Heart left ventricle (tissue), 16 donors: ENCODE measurements around the gene ATOSB. TPM values are rescaled to one million over a fixed set of nuclear protein-coding genes. Genes with fewer than 3 reads are reported as not detected.

Source experiments
- ATAC-seq, 4 donors: fragments of 200-7000 bp; cut with Tn5 transposase; one replicate each; pipeline ENCODE4 v1.9.1; 2020 to 2022; ENCODE audit warnings: moderate library complexity in 4 of 4, mild to moderate bottlenecking in 3 of 4, moderate number of reproducible peaks in 1 of 4
- DNase-seq, 5 donors: peaks; one replicate each; pipeline ENCODE4 v3.0.0-alpha.2; 2020
- H3K27ac ChIP-seq, 12 donors: fragments of 200-600 bp; sonication (generic) in 4 of 12; one replicate each; pipeline versions ENCODE4 v1.5.0 to v1.8.0; 2016 to 2022; ENCODE audit warnings: mild to moderate bottlenecking in 2 of 12
- H3K27me3 ChIP-seq, 9 donors: fragments of 200-600 bp; sonication (generic) in 2 of 9; one replicate each; pipeline versions ENCODE4 v1.5.1 to v1.8.0; 2016 to 2022; ENCODE audit warnings: mild to moderate bottlenecking in 3 of 9
- H3K36me3 ChIP-seq, 9 donors: fragments of 200-600 bp; sonication (generic) in 2 of 9; one replicate each; pipeline versions ENCODE4 v1.5.0 to v1.8.0; 2018 to 2022; ENCODE audit warnings: mild to moderate bottlenecking in 2 of 9
- H3K4me1 ChIP-seq, 12 donors: fragments of 200-600 bp; sonication (generic) in 4 of 12; one replicate each; pipeline versions ENCODE4 v1.5.0 to v1.8.0; 2016 to 2022; ENCODE audit warnings: mild to moderate bottlenecking in 3 of 12
- H3K4me3 ChIP-seq, 12 donors: fragments of 200-600 bp; sonication (generic) in 4 of 12; one replicate each; pipeline versions ENCODE4 v1.5.0 to v1.8.0; 2017 to 2022; ENCODE audit warnings: mild to moderate bottlenecking in 9 of 12, moderate library complexity in 4 of 12
- H3K9me3 ChIP-seq, 12 donors: fragments of 200-600 bp; sonication (generic) in 4 of 12; one replicate each; pipeline versions ENCODE4 v1.5.0 to v1.8.0; 2016 to 2022; ENCODE audit warnings: mild to moderate bottlenecking in 1 of 12
- POLR2A ChIP-seq, 2 donors: fragments of 450-650 bp; IDR thresholded peaks; one replicate each; pipeline ENCODE4 v1.6.1; 2017; ENCODE audit warnings: antibody characterized with exemption in 2 of 2, mild to moderate bottlenecking in 2 of 2, moderate library complexity in 2 of 2
- WGBS, 4 donors: extraction: QIAGEN DNeasy Blood & Tissue Kit in 2 of 4; methylation state at CpG; one replicate each; pipeline versions ENCODE4 v1.1.5 to v1.1.7; 2013 to 2018; 5-methylcytosine and 5-hydroxymethylcytosine counted together
- intact Hi-C, 10 donors: fragments of 100-400 bp; cut with DNase I; formaldehyde crosslinking; loops; one replicate each; pipeline versions ENCODE4 v1.11.1 to v1.14.2; 2022
- polyA plus RNA-seq, 2 donors: library from polyadenylated mRNA; stranded (reverse); fragments of 200-250 nt; gene quantifications; one replicate each; pipeline ENCODE4 v1.2.3, GENCODE V29; 2013
- total RNA-seq, 9 donors: library from RNA; depleted of rRNA in 2 of 9; stranded (reverse); fragments of >200 nt in 2 of 9; fragmentation: NEBNext Ultra II Directional in 3 of 9; extraction: Animal tissue kit (Norgen Biotek cat#: 25700) in 3 of 9; gene quantifications; one replicate each; pipeline versions ENCODE4 v1.1.0 to v1.2.4, GENCODE V29; 2016 to 2023
- TF ChIP-seq, protein P1 (sequence below), 12 donors: fragments of 200-600 bp; sonication (generic) in 4 of 12; IDR thresholded peaks; one replicate each; pipeline versions ENCODE4 v1.5.0 to v1.8.0; 2018 to 2022; ENCODE audit warnings: antibody characterized with exemption in 12 of 12, mild to moderate bottlenecking in 5 of 12
- donor health status: ischemic (EF 13 %, LVEDD 7.1; RV severe dilation, severe dysfunction).
- donor health status: healthy with polysubstance abuse.
- donor health status: DM: no; HTN: yes; CAD: no.
- donor health status: DM: no; HTN: no; CAD: no.
- donor health status: ischemic (EF 25% LVEDD 6.9; RV normal size, moderate dysfunction).
- donor health status: ischemic (EF 25% LVEDD 5.7; RV mildly dilated, moderate dysfunction).
- donor health status: healthy.
- donor health status: DM: yes; HTN: yes; CAD: no.
- donor health status: ischemic (EF 35%, LVEDD 5.7; RV mildly dilated, moderate dysfunction).
- donor health status: nonischemic (EF 11% LVEDD 7.7; RV severe dilation, severe dysfunction).
- donor health status: DM: yes; HTN: yes; CAD: no.
- donor health status: PGD.
- donor health status: ischemic (EF 29% LVEDD 5.4; RV normal size, mild dysfunction).
- donor health status: nonischemic (EF 23%, LVEDD 6.1; RV moderate dilation, normal function).

The ATOSB gene
- total and polyA plus RNA-seq, 11 donors = 15.9 to 43.3 (median 19.5) TPM

DNA sequence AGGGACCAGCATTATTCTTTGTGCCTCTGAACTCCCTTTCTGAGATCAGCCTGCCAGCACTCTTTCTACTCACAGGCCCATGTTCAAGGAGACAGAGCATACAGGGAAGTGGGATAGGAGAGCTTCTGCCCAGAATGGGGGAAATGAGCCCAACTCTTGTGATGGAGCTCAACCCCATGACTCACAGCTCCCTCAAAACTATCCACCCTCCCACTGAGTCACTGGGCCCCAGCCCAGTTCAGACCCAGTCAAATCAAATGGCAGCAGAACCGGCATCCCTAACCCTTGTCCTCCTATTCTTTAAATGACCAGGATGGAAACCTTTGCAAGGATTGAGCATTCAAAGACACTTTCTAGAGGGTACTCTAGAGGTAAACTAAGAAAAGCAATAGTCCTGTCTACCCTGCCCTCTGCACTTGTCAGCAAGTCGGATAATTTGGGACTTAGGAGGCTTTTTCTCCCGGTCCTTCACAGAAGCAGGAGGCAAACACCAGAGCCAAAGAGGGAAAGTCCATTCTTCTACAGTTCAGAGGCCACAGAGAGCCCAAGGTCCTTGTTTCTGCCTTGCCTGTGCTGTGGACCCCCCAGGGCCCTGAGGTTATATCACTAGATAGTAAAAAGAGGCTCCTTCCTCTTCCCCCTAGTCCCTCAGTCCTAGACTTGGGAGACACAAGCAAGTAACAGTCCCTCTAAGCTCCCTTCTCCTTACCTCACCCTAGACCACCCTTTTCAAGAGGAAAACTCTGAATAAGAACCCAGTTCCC is 3.2 kb downstream of the ATOSB start:
- 79 to 92% (median 86%) methylated on average over 3 of the region's 3 CpGs for WGBS, 4 donors
- peaks cover 3 to 67% (median 49%) of the 10 kb centered on the region in 12 donors for H3K4me1 ChIP-seq
- no peaks in the 10 kb centered on the region for H3K9me3 ChIP-seq

DNA sequence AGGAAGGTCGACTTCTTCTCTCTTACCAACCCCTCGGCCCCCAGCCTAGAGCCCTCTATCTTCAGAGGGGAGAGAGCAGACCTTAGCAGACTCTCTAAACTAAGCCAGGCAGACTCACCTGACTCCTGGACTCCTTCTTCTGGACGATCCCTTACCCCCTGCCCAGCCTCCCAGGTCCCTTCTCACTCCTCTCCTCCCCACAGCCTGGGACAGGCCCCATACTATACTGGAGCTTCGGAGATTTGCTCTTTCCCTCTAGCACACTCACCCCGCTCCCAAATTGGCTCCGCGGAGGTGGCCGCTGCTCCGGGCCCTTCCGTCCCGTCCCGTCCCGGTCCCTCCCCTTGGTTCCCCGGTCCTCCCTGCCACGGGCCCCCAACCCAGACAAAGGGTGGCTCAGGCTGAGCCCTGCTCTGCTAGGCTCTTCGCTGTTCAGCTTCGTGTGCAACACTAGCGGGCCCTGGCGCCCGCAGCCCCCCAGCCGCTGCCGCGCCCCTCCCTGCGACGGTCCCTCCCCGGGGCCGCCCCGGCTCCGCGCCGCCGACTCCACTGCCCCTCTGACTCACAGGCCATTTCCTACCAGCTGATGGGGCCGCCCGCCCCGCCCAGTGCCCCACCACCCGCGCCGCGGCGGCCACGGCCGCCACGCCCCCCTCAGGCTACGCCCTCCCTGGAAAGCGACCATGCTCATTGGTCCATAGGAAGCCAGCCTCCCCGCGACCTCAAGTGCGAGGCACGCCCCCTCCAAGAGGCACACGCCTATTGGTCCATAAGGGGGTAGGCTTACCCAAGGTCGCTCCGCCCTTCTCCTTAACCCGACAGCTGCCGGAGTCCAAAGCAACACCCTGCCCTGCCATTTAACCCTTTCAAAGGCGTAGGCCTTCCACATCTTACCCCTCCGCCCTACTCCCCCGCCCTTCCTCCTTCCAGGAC is 4.4 kb downstream of the ATOSB start:
- Histone ChIP-seq H3K9me3 (no peaks in the 10 kb centered on the region), H3K27me3 (no peaks in the 10 kb centered on the region), H3K36me3 (peaks cover 0 to 27% (median 23%) of the 10 kb centered on the region in 9 donors), H3K4me3 (peak overlapping the region; percentile 62 to 96 (median 88)), H3K27ac (peak overlapping the region; percentile 62 to 98 (median 92)), H3K4me1 (peaks cover 3 to 56% (median 46%) of the 10 kb centered on the region in 12 donors)
- DNase-seq = peak; percentile 98 to 99 (median 99)
- intact Hi-C loops = loop anchor here in 6 of 10 donors (5.0 to 10.0 kb wide), 5 partner anchors 54 to 626 kb away; partner anchors contain the start of gene UNC13B (in 2 of the 6)
- peak; percentile 75 to 87 (median 80) for ATAC-seq
- 1% methylated on average over 26 to 57 of the region's 57 CpGs for WGBS, 4 donors
- TF ChIP-seq POLR2A (IDR thresholded peaks at IDR 0.05) = peak; percentile 39 to 87
- TF ChIP-seq, protein P1, sequence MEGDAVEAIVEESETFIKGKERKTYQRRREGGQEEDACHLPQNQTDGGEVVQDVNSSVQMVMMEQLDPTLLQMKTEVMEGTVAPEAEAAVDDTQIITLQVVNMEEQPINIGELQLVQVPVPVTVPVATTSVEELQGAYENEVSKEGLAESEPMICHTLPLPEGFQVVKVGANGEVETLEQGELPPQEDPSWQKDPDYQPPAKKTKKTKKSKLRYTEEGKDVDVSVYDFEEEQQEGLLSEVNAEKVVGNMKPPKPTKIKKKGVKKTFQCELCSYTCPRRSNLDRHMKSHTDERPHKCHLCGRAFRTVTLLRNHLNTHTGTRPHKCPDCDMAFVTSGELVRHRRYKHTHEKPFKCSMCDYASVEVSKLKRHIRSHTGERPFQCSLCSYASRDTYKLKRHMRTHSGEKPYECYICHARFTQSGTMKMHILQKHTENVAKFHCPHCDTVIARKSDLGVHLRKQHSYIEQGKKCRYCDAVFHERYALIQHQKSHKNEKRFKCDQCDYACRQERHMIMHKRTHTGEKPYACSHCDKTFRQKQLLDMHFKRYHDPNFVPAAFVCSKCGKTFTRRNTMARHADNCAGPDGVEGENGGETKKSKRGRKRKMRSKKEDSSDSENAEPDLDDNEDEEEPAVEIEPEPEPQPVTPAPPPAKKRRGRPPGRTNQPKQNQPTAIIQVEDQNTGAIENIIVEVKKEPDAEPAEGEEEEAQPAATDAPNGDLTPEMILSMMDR (IDR thresholded peaks at IDR 0.05) = no peak

More for the DNA sequence above, 3.2 kb downstream of the ATOSB start:
- Histone ChIP-seq H3K4me3 (peak overlapping the region in 4 of 12 donors; percentile 62 to 90 (median 84)), H3K27me3 (no peaks in the 10 kb centered on the region), H3K27ac (peak overlapping the region in 11 of 12 donors; percentile 71 to 98 (median 86)), H3K36me3 (peaks cover 0 to 15% (median 11%) of the 10 kb centered on the region in 9 donors)
- TF ChIP-seq, protein P1 (IDR thresholded peaks at IDR 0.05) = no peak
- no peak for TF ChIP-seq POLR2A (IDR thresholded peaks at IDR 0.05)
- intact Hi-C loops = loop anchor here in 6 of 10 donors (5.0 to 10.0 kb wide), 5 partner anchors 52 to 625 kb away; partner anchors contain the start of gene UNC13B (in 2 of the 6)
- DNase-seq = peak in 2 of 5 donors; percentile 46 to 59
- no peak for ATAC-seq

DNA sequence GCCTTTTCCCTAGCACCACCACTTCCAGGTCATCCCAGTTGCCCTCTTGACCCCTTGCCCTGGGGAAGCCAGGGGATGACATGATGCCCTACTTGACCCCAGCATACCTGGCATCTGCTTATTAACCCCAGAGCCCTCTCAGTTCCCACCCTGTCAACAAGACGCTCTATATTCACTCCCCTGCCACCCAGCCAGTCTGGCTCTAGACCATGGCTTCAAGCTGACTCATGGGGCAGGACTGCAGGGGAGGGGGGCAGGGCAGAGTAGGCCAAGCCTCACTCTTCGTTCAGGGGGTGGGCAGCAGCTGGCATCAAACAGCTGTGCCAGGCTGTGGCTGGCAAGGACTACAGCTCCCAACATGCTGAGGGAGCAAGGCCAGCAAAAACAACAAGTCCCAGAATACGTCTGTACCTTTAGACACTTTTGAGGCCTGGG is 5.3 kb downstream of the ATOSB start:
- peaks cover 3 to 56% (median 46%) of the 10 kb centered on the region in 12 donors for H3K4me1 ChIP-seq
- intact Hi-C loops = loop anchor here in 6 of 10 donors (5.0 to 10.0 kb wide), 5 partner anchors 54 to 627 kb away; partner anchors contain the start of gene UNC13B (in 2 of the 6)
- peaks cover 0 to 36% (median 32%) of the 10 kb centered on the region in 9 donors for H3K36me3 ChIP-seq
- no peak for TF ChIP-seq POLR2A (IDR thresholded peaks at IDR 0.05)
- TF ChIP-seq, protein P1 (IDR thresholded peaks at IDR 0.05) = no peak
- ATAC-seq = peak in 2 of 4 donors; percentile 1
- 34 to 49% (median 39%) methylated on average over 2 to 3 of the region's 3 CpGs for WGBS, 4 donors
- no peaks in the 10 kb centered on the region for H3K9me3 ChIP-seq
- peak overlapping the region in 9 of 12 donors; percentile 79 to 98 (median 93) for H3K27ac ChIP-seq
- H3K4me3 ChIP-seq = peak overlapping the region in 10 of 12 donors; percentile 62 to 96 (median 88)
- DNase-seq = peak in 2 of 5 donors; percentile 38 to 67
- H3K27me3 ChIP-seq = no peaks in the 10 kb centered on the region
